NCI-H2081 treated with DMSO at 0.1 percent for 48 hours (cell line): ENCODE measurements around the gene DGKH.

Experiments
- DNase-seq: peaks from one replicate; lab custom pipeline; 2025; lab: John Stamatoyannopoulos, UW

Gene DGKH

GRCh38 chr13:42048342-42048683 lies at the start of gene DGKH:
Gene DGKH, plus strand, starts transcription at chr13:42048648. Its CDS starts 126 bp downstream, at chr13:42048774.
- no peak for DNase-seq

GRCh38 chr13:42000846-42001245 lies 47.6 kb upstream of the DGKH start:
- no peak for DNase-seq

- DNase-seq = no peak
These were observed 46.9 kb upstream of the DGKH start for GRCh38 chr13:42001580-42001979.

- no peak for DNase-seq
These were observed 46.4 kb upstream of the DGKH start for GRCh38 chr13:42002066-42002465.

GRCh38 chr13:42007844-42008243 lies 40.6 kb upstream of the DGKH start:
- no peak for DNase-seq

GRCh38 chr13:42009057-42009456 lies 39.4 kb upstream of the DGKH start:
- no peak for DNase-seq

- DNase-seq = no peak
These were observed 36.7 kb upstream of the DGKH start for GRCh38 chr13:42011601-42012350.

GRCh38 chr13:42014119-42014518 lies 34.3 kb upstream of the DGKH start:
- no peak for DNase-seq

- DNase-seq = no peak
These were observed 31.2 kb upstream of the DGKH start for GRCh38 chr13:42017264-42017663.

- DNase-seq = no peak
These were observed 26.6 kb upstream of the DGKH start for GRCh38 chr13:42021851-42022250.

GRCh38 chr13:42022336-42022735 lies 26.1 kb upstream of the DGKH start:
- DNase-seq = no peak

GRCh38 chr13:42022796-42023493 lies 25.5 kb upstream of the DGKH start:
- DNase-seq = no peak

GRCh38 chr13:42027286-42027685 lies 21.2 kb upstream of the DGKH start:
- no peak for DNase-seq

GRCh38 chr13:42028113-42028799 lies 20.2 kb upstream of the DGKH start:
- DNase-seq = no peak

- no peak for DNase-seq
These were observed 12.4 kb upstream of the DGKH start for GRCh38 chr13:42035905-42036521.

GRCh38 chr13:42036711-42037110 lies 11.7 kb upstream of the DGKH start:
- no peak for DNase-seq

GRCh38 chr13:42038661-42039456 lies 9.6 kb upstream of the DGKH start:
- DNase-seq = no peak

- no peak for DNase-seq
These were observed 8.9 kb upstream of the DGKH start for GRCh38 chr13:42039457-42039945.

- DNase-seq = no peak
These were observed 8.3 kb upstream of the DGKH start for GRCh38 chr13:42039946-42040729.

- DNase-seq = no peak
These were observed 7.8 kb upstream of the DGKH start for GRCh38 chr13:42040730-42041010.
